SK-N-SH (cell line): ENCODE data around the gene ARHGEF10L. TPM values are rescaled to one million over a fixed set of nuclear protein-coding genes. Genes with fewer than 3 reads are reported as not detected.

Experiments used
- CTCF ChIA-PET: fragments of 300-600, 350-600 bp; formaldehyde crosslinking; extraction: SDS; loops from one replicate; lab custom pipeline; 2021; lab: Yijun Ruan, JAX
- POLR2A ChIA-PET: fragments of 350-600 bp; sonication (Branson Sonifier 250); formaldehyde crosslinking; extraction: SDS; loops from one replicate; lab custom pipeline; 2020; ENCODE audit warnings: antibody characterized with exemption, inconsistent platforms; lab: Yijun Ruan, JAX
- DNase-seq: peaks from one replicate; pipeline ENCODE4 v3.0.0; 2012
- H2AFZ ChIP-seq: fragments of 200-600 bp; sonication (generic); 2 replicates; pipeline ENCODE4 v1.8.1; 2016; ENCODE audit warnings: antibody characterized with exemption, mild to moderate bottlenecking, low read depth
- H3F3A ChIP-seq: fragments of 200-600 bp; sonication (generic); replicated peaks from 2 replicates; pipeline ENCODE3; 2016; ENCODE audit warnings: antibody characterized with exemption, mild to moderate bottlenecking; ENCODE audit not compliant: insufficient read depth
- H3K27ac ChIP-seq, 2 experiments: fragments of 200-500 bp in 1 of 2; fragments of 200-600 bp in 1 of 2; sonication (Bioruptor generic) in 1 of 2; sonication (generic), shearing (Covaris generic) in 1 of 2; 2 replicates each; pipeline versions ENCODE4 v1.5.1 to v1.6.1; 2014 to 2016; ENCODE audit warnings: low read depth in 2 of 2, inconsistent platforms in 1 of 2, low read length in 1 of 2, mild to moderate bottlenecking in 1 of 2, mixed read lengths in 1 of 2
- H3K27me3 ChIP-seq: fragments of 200-600 bp; sonication (generic), shearing (Covaris generic); 2 replicates; pipeline ENCODE4 v1.6.1; 2016; ENCODE audit warnings: mixed run types; ENCODE audit not compliant: insufficient read depth
- H3K36me3 ChIP-seq, 2 experiments: fragments of 200-500 bp in 1 of 2; fragments of 200-600 bp in 1 of 2; sonication (Bioruptor generic) in 1 of 2; sonication (generic) in 1 of 2; replicated peaks in 1 of 2; 2 replicates each; pipeline versions ENCODE3 to v1.5.1; 2014 to 2016; ENCODE audit warnings: low read length in 1 of 2, mild to moderate bottlenecking in 1 of 2; ENCODE audit not compliant: insufficient read depth in 2 of 2, control insufficient read depth in 1 of 2
- H3K4me1 ChIP-seq, 2 experiments: fragments of 200-500 bp in 1 of 2; fragments of 200-600 bp in 1 of 2; sonication (Bioruptor generic) in 1 of 2; sonication (generic), shearing (Covaris generic) in 1 of 2; 2 replicates each; pipeline versions ENCODE4 v1.5.1 to v1.6.1; 2014 to 2016; ENCODE audit warnings: low read depth in 1 of 2, low read length in 1 of 2, mixed run types in 1 of 2; ENCODE audit not compliant: insufficient read depth in 2 of 2, control insufficient read depth in 1 of 2
- H3K4me2 ChIP-seq: fragments of 200-600 bp; sonication (generic), shearing (Covaris generic); 2 replicates; pipeline ENCODE4 v1.6.1; 2017; ENCODE audit warnings: mixed run types
- H3K4me3 ChIP-seq, 2 experiments: fragments of 200-500 bp in 1 of 2; fragments of 200-600 bp in 1 of 2; sonication (Bioruptor generic) in 1 of 2; sonication (generic), shearing (Covaris generic) in 1 of 2; 2 replicates each; pipeline versions ENCODE4 v1.5.1 to v1.8.1; 2014 to 2016; ENCODE audit warnings: low read depth in 2 of 2, inconsistent platforms in 1 of 2, low read length in 1 of 2, mild to moderate bottlenecking in 1 of 2, mixed read lengths in 1 of 2, moderate library complexity in 1 of 2
- H3K79me2 ChIP-seq: fragments of 200-600 bp; sonication (generic); 2 replicates; pipeline ENCODE4 v1.8.1; 2017; ENCODE audit warnings: mild to moderate bottlenecking; ENCODE audit not compliant: insufficient read depth
- H3K9ac ChIP-seq: fragments of 200-600 bp; sonication (generic); 2 replicates; pipeline ENCODE4 v1.6.1; 2017; ENCODE audit warnings: mixed run types
- H3K9me2 ChIP-seq: fragments of 200-600 bp; sonication (generic); 2 replicates; pipeline ENCODE4 v1.6.1; 2017; ENCODE audit warnings: mixed run types
- H3K9me3 ChIP-seq: fragments of 200-600 bp; sonication (generic); 2 replicates; pipeline ENCODE4 v1.6.1; 2017; ENCODE audit warnings: mixed run types, mild to moderate bottlenecking, moderate library complexity
- H4K20me1 ChIP-seq: fragments of 200-600 bp; sonication (generic); 2 replicates; pipeline ENCODE4 v1.6.1; 2017; ENCODE audit warnings: mild to moderate bottlenecking, mixed run types; ENCODE audit not compliant: insufficient read depth
- EP300 ChIP-seq, 2 experiments: IDR thresholded peaks; 2 replicates each; pipeline versions ENCODE4 v1.4.0 to v1.6.1; 2012; ENCODE audit warnings: borderline replicate concordance in 1 of 2, low read depth in 1 of 2, low read length in 1 of 2
- MXI1 ChIP-seq: IDR thresholded peaks from 2 replicates; pipeline ENCODE4 v1.6.1; 2012; ENCODE audit warnings: mild to moderate bottlenecking, low read depth, low read length, improper control_type of control experiment
- POLR2AphosphoS5 ChIP-seq: IDR thresholded peaks from 2 replicates; pipeline ENCODE4 v1.6.1; 2012; ENCODE audit warnings: low read depth, low read length
- RAD21 ChIP-seq: IDR thresholded peaks from 2 replicates; pipeline ENCODE4 v1.6.1; 2012; ENCODE audit warnings: mild to moderate bottlenecking, low read length
- RCOR1 ChIP-seq: fragments of 150-350 bp; IDR thresholded peaks from 2 replicates; pipeline ENCODE4 v1.6.1; 2017; ENCODE audit warnings: antibody characterized with exemption, low read length
- REST ChIP-seq: IDR thresholded peaks from 2 replicates; pipeline ENCODE4 v1.6.1; 2012; ENCODE audit warnings: mild to moderate bottlenecking, low read depth, low read length, moderate library complexity
- RFX5 ChIP-seq: IDR thresholded peaks from 2 replicates; pipeline ENCODE4 v1.6.1; 2012; ENCODE audit warnings: mild to moderate bottlenecking, improper control_type of control experiment, low read length
- TAF1 ChIP-seq: IDR thresholded peaks from 2 replicates; pipeline ENCODE4 v1.6.1; 2012; ENCODE audit warnings: low read depth, mild to moderate bottlenecking, low read length, moderate library complexity, borderline replicate concordance
- WGBS: methylation state at CpG from one replicate; pipeline ENCODE4 v1.1.6; 2017; ENCODE audit warnings: low lambda C conversion rate; 5-methylcytosine and 5-hydroxymethylcytosine counted together
- polyA plus RNA-seq, 3 experiments: library from polyadenylated mRNA; depleted of rRNA; stranded (reverse); fragments of >200 nt; gene quantifications; 2 replicates each; pipeline ENCODE4 v1.2.3, GENCODE V29; 2012

The ARHGEF10L gene
- polyA plus RNA-seq, 1 of the 3 experiments (the other 2 are of a cell fraction): 12.5 TPM

- 0 out of 2 replicates have a peak, but pooled peaks have one; percentile 16 for TF ChIP-seq MXI1
Observed at GRCh38 chr1:17538428-17539117, 925 bp upstream of the ARHGEF10L start (continued).

GRCh38 chr1:17539118-17539476 lies 401 bp upstream of the ARHGEF10L start:
- ChIA-PET CTCF (interaction anchor here (0.8 kb wide), 1 partner anchor 33 kb away, joined by 3 read pairs; no protein-coding TSS in a partner anchor), POLR2A (interaction anchor here (1.3 kb wide), 1 partner anchor 55 kb away, joined by 3 read pairs; no protein-coding TSS in a partner anchor)
- H3F3A ChIP-seq: peaks cover 6% of the 10 kb centered on the region
- peak overlapping the region; percentile 62; the same call in 1 of the 2 replicates for H3K9ac ChIP-seq
- peak overlapping the region; percentile 81; the same call in 1 of the 2 replicates for H3K4me2 ChIP-seq
- H4K20me1 ChIP-seq: no peaks in the 10 kb centered on the region
- H3K9me2 ChIP-seq: no peaks in the 10 kb centered on the region
- peaks cover 43% of the 10 kb centered on the region for H3K79me2 ChIP-seq
- WGBS: 70% methylated on average over 9 of the region's 20 CpGs
- no peaks in the 10 kb centered on the region for H3K27me3 ChIP-seq
- no peak for DNase-seq
- H2AFZ ChIP-seq: peak overlapping the region; percentile 83; the same call in 1 of the 2 replicates
- TF ChIP-seq EP300 (IDR thresholded peaks at IDR 0.05; ENCODE audit: borderline replicate concordance in 1 of 2, low read depth in 1 of 2, low read length in 1 of 2): no peak
- TF ChIP-seq TAF1: no peak
- TF ChIP-seq POLR2AphosphoS5: no peak
- no peak for TF ChIP-seq RFX5
- TF ChIP-seq RAD21: no peak
- no peak for TF ChIP-seq REST
- TF ChIP-seq RCOR1: no peak
- H3K4me1 ChIP-seq: peaks cover 8 to 24% of the 10 kb centered on the region in 2 experiments
- H3K27ac ChIP-seq: peak overlapping the region in 1 of 2 experiments; percentile 39; a peak in 1 of 4 replicates
- no peaks in the 10 kb centered on the region for H3K9me3 ChIP-seq
- H3K4me3 ChIP-seq: peak overlapping the region; percentile 57 to 89; a peak in 3 of 4 replicates
- no peaks in the 10 kb centered on the region for H3K36me3 ChIP-seq
